Astrocyte (in vitro differentiated cells and primary cell): ENCODE data around the gene EXOSC3. TPM values are rescaled to one million over a fixed set of nuclear protein-coding genes. Genes with fewer than 3 reads are reported as not detected.

Source experiments
- DNase-seq: peaks from one replicate; pipeline ENCODE4 v3.0.0-alpha.2; 2010; ENCODE audit warnings: low read depth
- FAIRE-seq: peaks from 2 replicates; lab custom pipeline; 2011; peaks lifted over from hg19 to GRCh38; lab: Jason Lieb, UNC
- H2AFZ ChIP-seq: 2 replicates; pipeline ENCODE4 v1.6.0; 2012; ENCODE audit warnings: low read depth, low read length, inconsistent platforms
- H3K27ac ChIP-seq: 2 replicates; pipeline ENCODE4 v1.5.1; 2011; ENCODE audit warnings: low read depth, low read length, inconsistent platforms
- H3K27me3 ChIP-seq: 2 replicates; pipeline ENCODE4 v1.6.0; 2011; ENCODE audit warnings: low read length, inconsistent platforms; ENCODE audit not compliant: insufficient read depth
- H3K36me3 ChIP-seq: 2 replicates; pipeline ENCODE4 v1.5.1; 2011; ENCODE audit warnings: low read length, inconsistent platforms; ENCODE audit not compliant: insufficient read depth
- H3K4me1 ChIP-seq: 2 replicates; pipeline ENCODE4 v1.5.1; 2011; ENCODE audit warnings: low read length, inconsistent platforms; ENCODE audit not compliant: insufficient read depth
- H3K4me2 ChIP-seq: 2 replicates; pipeline ENCODE4 v1.6.0; 2012; ENCODE audit warnings: low read length, inconsistent platforms
- H3K4me3 ChIP-seq: 2 replicates; pipeline ENCODE4 v1.5.1; 2011; ENCODE audit warnings: low read depth, mild to moderate bottlenecking, low read length, inconsistent platforms; ENCODE audit not compliant: insufficient read depth
- H3K79me2 ChIP-seq: 2 replicates; pipeline ENCODE4 v1.6.0; 2012; ENCODE audit warnings: mild to moderate bottlenecking, low read length, inconsistent platforms; ENCODE audit not compliant: insufficient read depth
- H3K9ac ChIP-seq: 2 replicates; pipeline ENCODE4 v1.6.0; 2012; ENCODE audit warnings: mild to moderate bottlenecking, low read length, inconsistent platforms
- H3K9me3 ChIP-seq: 2 replicates; pipeline ENCODE4 v1.5.1; 2012; ENCODE audit warnings: low read depth, mild to moderate bottlenecking, low read length, inconsistent platforms; ENCODE audit not compliant: insufficient read depth
- H4K20me1 ChIP-seq: 2 replicates; pipeline ENCODE4 v1.6.0; 2012; ENCODE audit warnings: low read length, inconsistent platforms; ENCODE audit not compliant: insufficient read depth
- H3K27ac Mint-ChIP-seq: one replicate; pipeline ENCODE4 v1.8.0; 2021; ENCODE audit warnings: mild to moderate bottlenecking, mixed read lengths; ENCODE audit not compliant: unreplicated experiment
- H3K27me3 Mint-ChIP-seq: one replicate; pipeline ENCODE4 v1.8.0; 2021; ENCODE audit warnings: low read depth, mixed read lengths; ENCODE audit not compliant: unreplicated experiment
- H3K36me3 Mint-ChIP-seq: one replicate; pipeline ENCODE4 v1.8.0; 2021; ENCODE audit warnings: low read depth, mixed read lengths; ENCODE audit not compliant: unreplicated experiment
- H3K4me1 Mint-ChIP-seq: one replicate; pipeline ENCODE4 v1.8.0; 2021; ENCODE audit warnings: low read depth, mixed read lengths; ENCODE audit not compliant: unreplicated experiment
- H3K4me3 Mint-ChIP-seq: one replicate; pipeline ENCODE4 v1.8.0; 2021; ENCODE audit warnings: mild to moderate bottlenecking, moderate library complexity, mixed read lengths; ENCODE audit not compliant: unreplicated experiment
- H3K9me3 Mint-ChIP-seq: one replicate; pipeline ENCODE4 v1.8.0; 2021; ENCODE audit warnings: mild to moderate bottlenecking, mixed read lengths; ENCODE audit not compliant: unreplicated experiment
- EZH2 ChIP-seq: IDR thresholded peaks from 2 replicates; pipeline ENCODE4 v1.6.1; 2012; ENCODE audit warnings: mild to moderate bottlenecking, low read length, inconsistent platforms; ENCODE audit not compliant: insufficient read depth
- total RNA-seq: library from RNA; stranded (reverse); gene quantifications from 2 replicates; pipeline ENCODE4 v1.2.1, GENCODE V29; 2021
- TF ChIP-seq, protein P1 (sequence below): IDR thresholded peaks from 2 replicates; pipeline ENCODE4 v1.5.1; 2011; ENCODE audit warnings: low read depth, mild to moderate bottlenecking, inconsistent platforms, low read length, moderate library complexity; ENCODE audit not compliant: insufficient read depth

EXOSC3 gene
- total RNA-seq, 1 donor from 2014 or later, result 30.7 TPM

GRCh38 chr9:37798677-37799076 lies 13.8 kb upstream of the EXOSC3 start:
- Histone ChIP-seq H3K27ac (no peak overlapping the region), H3K9ac (no peak overlapping the region), H2AFZ (no peak overlapping the region), H3K9me3 (no peaks in the 10 kb centered on the region), H3K4me2 (no peak overlapping the region), H3K4me1 (peaks cover 17% of the 10 kb centered on the region), H4K20me1 (peaks cover 21% of the 10 kb centered on the region), H3K79me2 (peaks cover 45% of the 10 kb centered on the region), H3K27me3 (no peaks in the 10 kb centered on the region), H3K36me3 (no peaks in the 10 kb centered on the region), H3K4me3 (no peak overlapping the region)
- no peak overlapping the region for H3K27ac Mint-ChIP-seq
- TF ChIP-seq, protein P1, sequence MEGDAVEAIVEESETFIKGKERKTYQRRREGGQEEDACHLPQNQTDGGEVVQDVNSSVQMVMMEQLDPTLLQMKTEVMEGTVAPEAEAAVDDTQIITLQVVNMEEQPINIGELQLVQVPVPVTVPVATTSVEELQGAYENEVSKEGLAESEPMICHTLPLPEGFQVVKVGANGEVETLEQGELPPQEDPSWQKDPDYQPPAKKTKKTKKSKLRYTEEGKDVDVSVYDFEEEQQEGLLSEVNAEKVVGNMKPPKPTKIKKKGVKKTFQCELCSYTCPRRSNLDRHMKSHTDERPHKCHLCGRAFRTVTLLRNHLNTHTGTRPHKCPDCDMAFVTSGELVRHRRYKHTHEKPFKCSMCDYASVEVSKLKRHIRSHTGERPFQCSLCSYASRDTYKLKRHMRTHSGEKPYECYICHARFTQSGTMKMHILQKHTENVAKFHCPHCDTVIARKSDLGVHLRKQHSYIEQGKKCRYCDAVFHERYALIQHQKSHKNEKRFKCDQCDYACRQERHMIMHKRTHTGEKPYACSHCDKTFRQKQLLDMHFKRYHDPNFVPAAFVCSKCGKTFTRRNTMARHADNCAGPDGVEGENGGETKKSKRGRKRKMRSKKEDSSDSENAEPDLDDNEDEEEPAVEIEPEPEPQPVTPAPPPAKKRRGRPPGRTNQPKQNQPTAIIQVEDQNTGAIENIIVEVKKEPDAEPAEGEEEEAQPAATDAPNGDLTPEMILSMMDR, result no peak
- TF ChIP-seq EZH2, result no peak
- no peaks in the 10 kb centered on the region for H3K9me3 Mint-ChIP-seq
- DNase-seq, result no peak
- H3K27me3 Mint-ChIP-seq, result peaks cover 4% of the 10 kb centered on the region
- H3K4me3 Mint-ChIP-seq, result no peak overlapping the region
- no peak for FAIRE-seq
- H3K4me1 Mint-ChIP-seq, result peaks cover 9% of the 10 kb centered on the region
- H3K36me3 Mint-ChIP-seq, result peaks cover 2% of the 10 kb centered on the region

GRCh38 chr9:37796232-37796631 lies 11.4 kb upstream of the EXOSC3 start:
- H3K27me3 Mint-ChIP-seq, result peaks cover 6% of the 10 kb centered on the region
- H3K27ac ChIP-seq, result no peak overlapping the region
- no peak overlapping the region for H2AFZ ChIP-seq
- no peak for FAIRE-seq
- H3K79me2 ChIP-seq, result peaks cover 20% of the 10 kb centered on the region
- peaks cover 2% of the 10 kb centered on the region for H3K36me3 Mint-ChIP-seq
- no peak overlapping the region for H3K4me3 ChIP-seq
- peaks cover 2% of the 10 kb centered on the region for H3K4me1 ChIP-seq
- no peak overlapping the region for H3K9ac ChIP-seq
- no peak for DNase-seq
- TF ChIP-seq, protein P1, result no peak
- no peak for TF ChIP-seq EZH2
- H3K27ac Mint-ChIP-seq, result no peak overlapping the region
- no peaks in the 10 kb centered on the region for H3K36me3 ChIP-seq
- H3K4me3 Mint-ChIP-seq, result no peak overlapping the region
- no peaks in the 10 kb centered on the region for H3K9me3 Mint-ChIP-seq
- no peaks in the 10 kb centered on the region for H3K27me3 ChIP-seq
- H4K20me1 ChIP-seq, result no peaks in the 10 kb centered on the region
- H3K9me3 ChIP-seq, result no peaks in the 10 kb centered on the region
- H3K4me2 ChIP-seq, result no peak overlapping the region
- H3K4me1 Mint-ChIP-seq, result no peaks in the 10 kb centered on the region

GRCh38 chr9:37792122-37792521 lies 7.3 kb upstream of the EXOSC3 start:
- no peaks in the 10 kb centered on the region for H3K36me3 Mint-ChIP-seq
- FAIRE-seq, result no peak
- no peak overlapping the region for H2AFZ ChIP-seq
- no peak overlapping the region for H3K27ac ChIP-seq
- no peak overlapping the region for H3K9ac ChIP-seq
- H3K4me3 Mint-ChIP-seq, result no peak overlapping the region
- H3K27me3 Mint-ChIP-seq, result peaks cover 7% of the 10 kb centered on the region
- no peaks in the 10 kb centered on the region for H3K79me2 ChIP-seq
- H3K36me3 ChIP-seq, result no peaks in the 10 kb centered on the region
- no peak overlapping the region for H3K4me3 ChIP-seq
- no peak overlapping the region for H3K4me2 ChIP-seq
- no peaks in the 10 kb centered on the region for H3K4me1 Mint-ChIP-seq
- no peak overlapping the region for H3K27ac Mint-ChIP-seq
- H3K9me3 ChIP-seq, result no peaks in the 10 kb centered on the region
- H3K4me1 ChIP-seq, result no peaks in the 10 kb centered on the region
- no peaks in the 10 kb centered on the region for H4K20me1 ChIP-seq
- H3K9me3 Mint-ChIP-seq, result no peaks in the 10 kb centered on the region
- DNase-seq, result no peak
- H3K27me3 ChIP-seq, result no peaks in the 10 kb centered on the region
- TF ChIP-seq EZH2, result no peak
- TF ChIP-seq, protein P1, result no peak
